ENCODE measurements around the gene HPSE.

DNA sequence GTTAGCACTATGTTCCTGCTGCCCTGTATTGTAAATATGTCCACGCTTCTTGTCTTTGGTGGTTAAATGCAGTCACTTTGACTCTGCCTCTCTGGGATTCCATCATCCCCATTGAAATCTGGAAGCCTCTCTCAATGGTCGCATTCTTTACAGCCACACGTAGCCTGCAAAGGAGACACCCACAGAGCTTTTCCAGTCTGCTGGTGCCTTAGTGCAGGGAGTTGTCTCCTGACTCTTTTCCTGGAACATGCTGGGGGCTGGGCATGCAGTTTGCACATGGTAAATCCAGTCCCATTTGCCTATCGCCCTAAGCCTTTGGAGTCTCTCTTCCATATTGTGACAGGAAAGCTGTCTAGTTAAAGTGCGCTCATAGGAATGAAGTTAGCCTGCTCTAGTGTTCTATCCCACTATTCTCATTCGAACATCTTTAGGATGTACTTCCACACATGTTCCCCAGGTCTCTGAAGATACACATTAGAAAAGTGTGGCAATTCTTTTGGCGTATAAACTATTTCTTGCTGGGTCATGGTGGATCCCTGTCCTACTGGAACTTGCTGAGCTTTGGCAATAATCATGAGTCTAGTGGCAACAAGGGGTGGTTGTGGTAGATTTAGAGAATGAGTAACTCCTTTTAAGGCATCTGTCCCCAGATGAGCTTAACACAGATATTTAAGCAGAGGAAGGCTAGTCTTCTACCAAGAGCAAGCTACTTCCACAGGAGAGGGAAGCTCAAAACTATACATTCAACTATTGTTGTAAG, 83.8 kb downstream of the HPSE start:
- TF ChIP-seq POLR2AphosphoS5 (IDR thresholded peaks at IDR 0.05; ENCODE audit: low read depth, low read length) (no peak), POLR2A (IDR thresholded peaks at IDR 0.05; ENCODE audit: low read depth, low read length) (no peak)

All from GM12892 (cell line).